ENCODE data around the gene CYP27B1. TPM values are rescaled to one million over a fixed set of nuclear protein-coding genes. Genes with fewer than 3 reads are reported as not detected.

The CYP27B1 gene
- total RNA-seq, 2 donors from 2014 or later: 0.14 to 0.91 TPM

- no peaks in the 10 kb centered on the region for H3K9me3 ChIP-seq
- H3K36me3 ChIP-seq: peaks cover 0 to 3% of the 10 kb centered on the region in 2 donors
- H3K27ac ChIP-seq: no peak overlapping the region
- TF ChIP-seq CTCF (IDR thresholded peaks at IDR 0.05) (no peak), POLR2A (IDR thresholded peaks at IDR 0.05) (no peak), POLR2AphosphoS5 (IDR thresholded peaks at IDR 0.05) (no peak)
- intact Hi-C loops (cut with DNase I): no loop called here
- no peak for DNase-seq (ENCODE audit: low spot score)
- H3K27me3 ChIP-seq (replicated peaks; ENCODE audit: insufficient read depth): no peaks in the 10 kb centered on the region
- 85% methylated on average over 3 of the region's 3 CpGs for WGBS
- H3K4me1 ChIP-seq (replicated peaks): no peaks in the 10 kb centered on the region
- H3K4me3 ChIP-seq: no peak overlapping the region
Observed at GRCh38 chr12:57800965-57801364, 34.1 kb upstream of the CYP27B1 start.

DNA sequence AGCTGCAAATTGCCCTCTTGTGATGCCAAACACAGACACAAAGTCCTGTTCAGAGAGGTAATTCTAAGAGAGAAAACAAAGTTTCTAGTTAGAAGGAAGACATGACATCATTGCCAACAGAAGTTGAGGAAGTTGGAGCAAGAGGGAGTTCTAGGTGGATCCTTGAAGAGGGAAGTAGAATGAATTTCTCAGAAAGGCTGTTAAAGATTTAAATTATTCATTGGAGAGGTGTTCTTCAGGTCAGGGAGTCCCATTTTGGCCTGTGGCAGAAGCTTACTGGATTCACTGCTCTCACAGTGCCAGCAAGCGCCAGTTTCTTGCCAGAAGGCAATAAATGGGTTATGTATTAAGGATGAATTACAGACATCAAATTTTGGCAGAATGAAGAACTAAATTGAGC is 31.1 kb upstream of the CYP27B1 start:
- intact Hi-C loops (cut with DNase I): no loop called here
- H3K27ac ChIP-seq: no peak overlapping the region
- H3K9me3 ChIP-seq: no peaks in the 10 kb centered on the region
- no peak for TF ChIP-seq POLR2AphosphoS5 (IDR thresholded peaks at IDR 0.05)
- TF ChIP-seq POLR2A (IDR thresholded peaks at IDR 0.05): no peak
- no peak for TF ChIP-seq CTCF (IDR thresholded peaks at IDR 0.05)
- H3K36me3 ChIP-seq: peaks cover 0 to 3% of the 10 kb centered on the region in 2 donors
- WGBS: 87% methylated on average over 1 of the region's 1 CpG
- DNase-seq (ENCODE audit: low spot score): no peak
- H3K4me1 ChIP-seq (replicated peaks): no peaks in the 10 kb centered on the region
- H3K4me3 ChIP-seq: no peak overlapping the region
- H3K27me3 ChIP-seq (replicated peaks; ENCODE audit: insufficient read depth): no peaks in the 10 kb centered on the region

GRCh38 chr12:57796996-57797395 is 30.1 kb upstream of the CYP27B1 start:
- no peaks in the 10 kb centered on the region for H3K27me3 ChIP-seq (replicated peaks; ENCODE audit: insufficient read depth)
- no peaks in the 10 kb centered on the region for H3K9me3 ChIP-seq
- DNase-seq (ENCODE audit: low spot score): no peak
- WGBS: 100% methylated on average over 1 of the region's 1 CpG
- TF ChIP-seq CTCF (IDR thresholded peaks at IDR 0.05) (no peak), POLR2AphosphoS5 (IDR thresholded peaks at IDR 0.05) (no peak), POLR2A (IDR thresholded peaks at IDR 0.05) (no peak)
- no peaks in the 10 kb centered on the region for H3K4me1 ChIP-seq (replicated peaks)
- H3K36me3 ChIP-seq: peaks cover 3% of the 10 kb centered on the region in 2 donors
- no peak overlapping the region for H3K4me3 ChIP-seq
- H3K27ac ChIP-seq: no peak overlapping the region
- intact Hi-C loops (cut with DNase I): no loop called here

DNA sequence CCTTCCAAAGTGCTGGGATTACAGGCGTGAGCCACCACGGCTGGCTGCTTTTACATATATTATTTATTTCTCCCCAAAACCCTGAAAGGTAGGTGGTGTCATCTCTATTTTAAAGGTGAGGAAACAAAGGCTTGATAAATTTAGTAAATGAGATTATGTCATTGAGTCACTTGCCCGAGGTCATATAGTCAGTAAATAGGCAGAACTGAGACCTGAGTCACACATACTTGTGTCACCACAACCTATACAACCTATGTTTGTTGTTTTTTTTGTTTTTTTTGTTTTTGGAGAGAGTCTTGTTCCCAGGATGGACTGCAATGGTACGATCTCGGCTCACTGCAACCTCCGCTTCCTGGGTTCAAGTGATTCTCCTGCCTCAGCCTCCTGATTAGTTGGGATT is 28.5 kb upstream of the CYP27B1 start:
- no peak for TF ChIP-seq CTCF (IDR thresholded peaks at IDR 0.05)
- no peak for TF ChIP-seq POLR2AphosphoS5 (IDR thresholded peaks at IDR 0.05)
- TF ChIP-seq POLR2A (IDR thresholded peaks at IDR 0.05): no peak
- Histone ChIP-seq H3K4me1 (replicated peaks) (no peaks in the 10 kb centered on the region), H3K27ac (no peak overlapping the region), H3K9me3 (no peaks in the 10 kb centered on the region), H3K4me3 (no peak overlapping the region), H3K36me3 (peaks cover 3 to 4% of the 10 kb centered on the region in 2 donors), H3K27me3 (replicated peaks; ENCODE audit: insufficient read depth) (no peaks in the 10 kb centered on the region)
- WGBS: 93% methylated on average over 6 of the region's 6 CpGs
- DNase-seq (ENCODE audit: low spot score): no peak
- intact Hi-C loops (cut with DNase I): no loop called here

- Histone ChIP-seq H3K36me3 (peaks cover 3 to 4% of the 10 kb centered on the region in 2 donors), H3K4me1 (replicated peaks) (no peaks in the 10 kb centered on the region), H3K27ac (no peak overlapping the region), H3K9me3 (no peaks in the 10 kb centered on the region), H3K4me3 (no peak overlapping the region), H3K27me3 (replicated peaks; ENCODE audit: insufficient read depth) (no peaks in the 10 kb centered on the region)
- no peak for DNase-seq (ENCODE audit: low spot score)
- TF ChIP-seq POLR2A (IDR thresholded peaks at IDR 0.05) (no peak), CTCF (IDR thresholded peaks at IDR 0.05) (no peak), POLR2AphosphoS5 (IDR thresholded peaks at IDR 0.05) (no peak)
- intact Hi-C loops (cut with DNase I): no loop called here
- WGBS: 36% methylated on average over 1 of the region's 1 CpG
Observed at GRCh38 chr12:57793920-57794319, 27.0 kb upstream of the CYP27B1 start.
